Retina (tissue), 1 donor: ENCODE measurements around the gene ADARB1.

Source experiments
- DNase-seq: peaks from one replicate; pipeline ENCODE4 v3.0.0-alpha.2; 2016

ADARB1 gene

DNA sequence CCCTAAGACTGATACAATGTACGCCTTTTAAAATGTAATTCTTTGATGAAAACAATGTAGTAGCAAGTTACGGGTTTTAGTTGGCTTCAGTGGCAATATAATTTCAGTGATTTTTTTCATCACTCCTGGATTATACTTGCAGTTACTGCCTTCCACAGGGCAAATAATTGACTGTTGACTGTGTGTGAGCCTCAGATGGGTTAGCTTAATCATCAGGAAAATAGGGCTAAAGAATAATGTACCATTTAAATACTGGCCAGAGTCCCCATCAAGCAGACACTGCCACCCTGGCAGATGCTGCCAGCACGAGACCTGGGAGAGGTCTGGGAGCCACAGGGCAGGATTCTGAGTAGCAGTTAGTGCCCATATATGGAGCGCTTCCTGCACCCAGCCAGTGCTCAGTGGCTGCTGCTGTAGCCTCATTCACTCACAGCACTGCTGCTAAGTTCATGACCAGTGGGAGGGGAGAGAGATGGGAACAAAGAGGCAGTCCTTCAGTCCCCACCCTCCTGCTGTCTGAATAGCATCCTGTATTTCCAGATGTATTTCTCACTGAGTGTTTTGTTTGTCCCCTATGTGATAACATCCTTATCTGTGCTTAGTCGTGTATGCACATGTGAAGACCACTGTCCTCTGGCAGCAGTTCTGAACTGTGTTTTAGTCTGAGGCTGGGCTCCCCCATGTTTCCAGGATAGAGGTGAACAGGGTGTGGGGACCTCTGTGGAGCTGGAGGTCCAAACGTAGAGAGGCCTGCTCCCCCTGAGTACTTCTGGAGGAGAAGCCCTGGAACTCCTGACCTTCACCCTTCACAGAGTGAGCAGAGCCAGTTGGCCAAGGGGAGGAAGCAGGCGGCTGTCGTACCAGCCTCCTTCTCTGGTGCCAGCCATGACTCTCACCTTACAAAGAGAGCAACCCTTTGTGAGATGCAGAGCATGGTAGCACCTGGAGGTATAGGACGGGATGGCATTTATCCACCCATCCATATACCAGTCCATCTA lies 80.4 kb downstream of the ADARB1 start:
- DNase-seq = no peak

DNA sequence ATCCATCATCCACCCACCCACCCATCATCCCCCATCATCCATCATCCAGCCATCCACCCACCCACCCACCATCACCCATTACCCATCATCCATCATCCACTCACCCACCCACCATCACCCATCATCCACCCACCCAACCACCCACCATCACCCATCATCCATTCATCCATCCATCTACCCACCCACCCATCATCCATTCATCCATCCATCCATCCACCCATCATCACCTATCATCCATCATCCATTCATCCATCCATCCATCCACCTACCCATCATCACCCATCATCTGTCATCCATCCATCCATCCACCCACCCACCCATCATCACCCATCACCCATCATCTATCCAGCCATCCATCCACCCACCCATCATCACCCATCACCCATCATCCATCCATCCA lies 81.5 kb downstream of the ADARB1 start:
- DNase-seq = no peak

DNA sequence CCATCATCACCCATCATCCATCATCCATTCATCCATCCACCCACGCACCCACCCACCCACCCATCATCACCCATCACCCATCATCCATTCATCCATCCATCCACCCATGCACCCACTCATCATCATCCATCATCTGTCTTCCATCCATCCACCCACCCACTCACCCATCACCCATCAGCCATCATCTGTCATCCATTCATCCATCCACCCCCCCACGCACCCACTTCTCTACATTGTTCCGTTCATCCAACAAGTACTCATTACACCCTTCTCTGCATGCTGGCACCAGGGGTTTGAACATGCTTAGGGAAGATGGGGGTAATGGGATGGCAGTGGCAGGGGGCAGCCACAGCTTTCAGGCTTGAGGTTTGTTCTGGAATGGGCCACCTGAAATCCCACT lies 82.1 kb downstream of the ADARB1 start:
- no peak for DNase-seq

DNA sequence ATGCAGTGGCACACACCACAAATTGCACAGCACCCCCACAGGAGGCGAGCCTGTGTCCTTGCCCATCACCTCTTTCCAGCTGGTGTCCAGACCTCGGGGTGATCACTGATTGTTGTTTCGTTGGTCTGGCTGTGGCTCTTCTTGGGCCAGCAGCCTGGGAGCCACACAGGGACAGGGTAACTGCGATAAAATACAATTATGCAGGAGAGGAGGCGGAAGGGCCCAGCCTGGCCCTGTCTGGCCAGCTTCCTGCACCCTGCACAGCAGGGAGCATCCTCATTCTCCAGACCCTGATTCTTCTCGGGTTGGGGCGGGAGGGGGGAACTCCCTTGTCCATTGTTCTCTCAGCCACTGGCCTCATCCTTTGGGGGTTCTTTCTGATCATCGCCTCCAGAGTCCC lies 83.6 kb downstream of the ADARB1 start:
- DNase-seq = no peak

DNA sequence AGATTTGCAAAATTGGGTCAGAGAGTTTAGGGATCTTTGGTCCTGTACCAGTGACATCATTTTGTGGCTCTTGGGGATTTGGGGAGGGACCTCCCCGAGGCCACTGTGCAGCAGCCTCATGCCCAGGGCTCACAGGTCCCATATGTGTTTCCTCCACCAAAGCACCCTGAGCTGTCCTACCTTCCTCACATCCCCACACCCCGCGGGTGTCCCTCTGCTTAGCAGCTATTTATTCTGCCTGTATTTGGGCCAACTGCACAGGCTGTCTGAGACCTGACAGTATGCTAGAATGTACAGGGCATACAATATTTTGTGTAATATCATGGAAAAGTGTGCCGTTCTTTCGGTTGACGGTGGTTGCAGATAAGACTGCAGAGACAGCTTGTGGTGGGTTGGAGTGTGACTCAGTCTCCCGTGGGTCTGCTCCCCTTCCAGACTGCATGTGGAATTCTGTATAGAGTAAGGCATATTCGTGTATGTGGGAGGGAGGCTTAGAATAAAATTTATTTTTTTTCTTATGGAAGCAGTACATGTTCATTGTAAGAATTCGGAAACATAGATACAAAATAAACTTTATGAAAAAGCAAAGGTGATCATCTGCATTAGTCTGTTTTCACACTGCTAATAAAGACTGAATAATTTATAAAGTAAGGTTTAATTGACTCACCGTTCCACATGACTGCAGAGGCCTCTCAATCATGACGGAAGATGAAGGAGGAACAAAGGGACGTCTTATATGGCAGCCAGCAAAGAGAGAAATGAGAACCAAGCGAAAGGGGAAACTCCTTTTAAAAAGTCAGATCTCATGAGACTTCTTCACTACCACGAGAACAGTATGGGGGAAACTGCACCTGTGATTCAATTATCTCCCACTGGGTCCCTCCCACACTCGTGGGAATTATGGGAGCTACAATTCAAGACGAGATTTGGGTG lies 84.4 kb downstream of the ADARB1 start:
- no peak for DNase-seq

DNA sequence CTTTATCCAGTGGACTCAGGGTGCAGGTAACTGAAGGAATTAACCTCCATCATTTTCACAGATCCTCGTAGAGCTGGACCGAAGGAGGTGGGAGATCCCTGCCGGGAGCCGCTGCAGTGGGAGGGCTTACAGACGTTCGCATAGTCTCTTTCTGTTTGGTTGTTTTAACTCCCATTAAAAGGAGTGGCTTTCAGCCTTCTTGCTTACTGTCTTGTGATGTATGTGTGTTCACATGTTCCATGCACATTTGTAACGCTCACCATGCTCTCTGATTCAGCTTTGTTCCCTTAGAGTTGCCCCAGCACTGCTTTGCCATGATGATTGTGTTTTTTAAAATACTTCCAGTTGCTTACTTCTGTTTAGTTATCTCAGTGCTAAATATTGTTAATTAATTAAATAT lies 85.8 kb downstream of the ADARB1 start:
- no peak for DNase-seq

DNA sequence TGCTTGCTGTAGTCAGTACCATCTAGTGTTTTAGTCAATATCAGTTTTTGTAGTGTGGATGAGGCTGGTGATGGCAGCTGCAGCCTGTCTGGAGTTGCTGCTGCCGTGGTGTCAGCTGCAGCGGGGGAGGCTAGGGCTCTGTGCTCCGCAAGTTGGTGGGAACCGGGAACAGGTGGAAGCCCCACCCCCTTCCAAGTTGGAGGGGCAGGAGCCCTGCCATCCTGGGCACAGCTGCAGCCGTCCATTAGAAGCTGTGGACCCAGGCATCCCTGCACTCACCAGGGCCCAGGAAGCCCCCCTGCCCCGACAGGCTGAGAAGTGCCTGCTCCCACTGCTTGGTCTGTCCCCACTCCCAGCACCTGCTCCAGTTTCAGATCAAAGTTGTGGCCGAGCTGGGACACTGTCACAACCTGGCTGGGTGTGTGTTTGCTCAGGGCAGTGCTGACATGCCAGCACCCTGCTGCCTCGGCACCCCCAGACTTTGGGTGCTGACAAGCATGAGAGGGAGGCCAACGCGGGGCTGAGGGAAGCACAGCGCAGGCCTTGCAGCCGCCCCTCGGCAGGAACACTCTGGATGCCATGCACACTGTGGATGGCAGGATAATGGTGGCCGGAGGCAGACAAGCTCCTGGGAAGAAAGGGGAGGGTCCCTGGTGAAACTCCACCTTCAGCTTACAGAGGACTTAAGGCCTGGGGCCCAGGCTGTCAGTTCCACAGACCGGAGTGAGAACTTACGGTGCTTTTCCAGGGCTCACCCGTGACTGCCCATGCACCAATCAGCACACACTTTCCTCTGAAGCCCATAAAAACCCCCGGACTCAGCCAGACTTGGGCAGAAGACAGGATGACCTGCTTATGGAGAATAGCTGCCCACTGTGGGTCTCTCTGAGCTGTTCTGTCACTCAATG lies 86.9 kb downstream of the ADARB1 start:
- DNase-seq = no peak

DNA sequence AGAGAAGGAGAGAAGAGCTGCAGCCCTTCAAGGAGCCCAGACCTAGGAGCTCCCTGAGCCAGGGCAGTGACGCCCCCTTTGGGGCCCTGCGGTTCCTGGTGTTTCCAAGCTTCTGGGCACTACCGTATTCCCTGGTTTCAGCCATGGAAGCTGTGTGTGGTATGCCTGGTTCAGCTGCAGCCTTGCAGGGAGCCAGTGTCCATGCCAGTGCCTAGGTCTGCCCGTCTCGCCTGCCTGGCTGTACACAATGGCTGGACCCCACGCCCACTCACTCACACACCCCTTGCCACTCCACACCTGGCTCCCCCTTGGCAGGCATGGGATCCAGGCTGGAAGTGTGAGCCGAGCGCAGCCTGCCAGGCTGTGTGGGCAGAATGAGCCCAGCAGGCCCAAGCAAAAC lies 87.7 kb downstream of the ADARB1 start:
- DNase-seq = no peak

DNA sequence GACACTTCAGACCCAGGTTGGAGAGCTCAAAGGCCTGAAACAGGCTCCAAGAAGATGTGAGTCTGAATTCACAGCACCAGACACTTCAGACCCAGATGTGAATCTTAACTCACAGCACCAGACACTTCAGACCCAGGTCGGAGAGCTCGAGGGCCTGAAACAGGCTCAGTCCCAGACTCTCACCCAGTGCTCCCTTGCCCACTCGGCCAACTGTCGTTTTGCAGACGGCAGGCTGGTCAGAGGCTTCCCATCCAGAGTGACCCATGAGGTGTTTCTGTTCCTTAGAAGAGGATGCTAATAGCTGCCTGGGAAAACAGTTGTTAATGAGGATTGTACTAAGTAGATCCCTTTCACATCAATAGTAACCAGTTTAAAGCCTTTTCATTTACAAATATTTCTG lies 88.4 kb downstream of the ADARB1 start:
- no peak for DNase-seq

DNA sequence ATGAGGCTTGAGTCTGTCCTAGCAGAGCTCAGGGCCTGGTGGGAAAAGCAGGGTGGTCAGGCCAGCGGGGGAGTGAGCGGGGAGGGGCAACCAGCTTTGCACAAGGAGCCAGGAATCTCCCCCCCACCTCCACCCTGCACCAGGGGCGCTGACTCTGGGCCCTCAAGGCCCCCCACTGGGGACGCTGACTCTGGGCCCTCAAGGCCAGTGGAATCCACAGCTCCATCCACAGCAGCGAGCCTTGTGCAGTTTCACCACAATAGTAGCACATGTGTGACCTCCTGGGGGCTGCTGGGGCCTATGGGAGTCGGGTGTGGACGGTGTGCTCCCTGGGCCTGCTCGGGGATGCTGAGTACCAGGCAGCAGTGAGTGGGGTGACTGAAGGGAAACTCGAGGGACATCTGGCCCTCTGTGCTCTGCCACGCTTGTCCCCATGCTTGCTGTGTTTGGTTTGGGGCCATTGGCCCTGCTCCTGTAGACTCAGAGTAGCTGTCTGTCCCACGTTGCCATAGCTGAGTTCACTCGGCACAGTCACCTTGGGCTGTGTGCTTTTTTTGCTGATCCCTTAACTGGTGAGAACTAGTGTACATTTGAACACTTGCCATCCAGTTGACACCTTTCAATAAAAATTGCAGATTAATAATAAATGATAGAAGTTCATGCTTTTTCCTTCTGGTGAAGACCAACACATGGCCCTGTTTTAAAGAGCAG lies 89.2 kb downstream of the ADARB1 start:
- DNase-seq = no peak

DNA sequence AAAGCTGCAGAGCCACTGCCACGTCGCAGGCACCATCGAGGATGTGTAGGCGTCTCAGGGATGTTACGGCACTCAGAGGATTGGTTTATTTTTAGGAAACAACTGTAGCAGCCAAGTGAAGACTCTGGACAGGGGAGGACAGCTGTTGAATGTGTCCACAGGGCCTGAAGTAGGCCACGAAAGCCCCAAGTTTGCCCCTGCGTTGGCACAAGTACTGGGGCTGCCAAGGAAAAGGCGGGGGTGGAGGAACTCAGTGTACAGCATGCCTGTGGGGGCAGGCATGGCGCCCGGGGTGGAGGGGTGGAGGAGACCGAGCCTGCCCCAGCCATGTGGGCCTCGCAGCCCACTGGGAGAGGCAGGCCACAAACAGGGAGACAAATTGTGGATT lies 89.7 kb downstream of the ADARB1 start:
- DNase-seq = no peak

DNA sequence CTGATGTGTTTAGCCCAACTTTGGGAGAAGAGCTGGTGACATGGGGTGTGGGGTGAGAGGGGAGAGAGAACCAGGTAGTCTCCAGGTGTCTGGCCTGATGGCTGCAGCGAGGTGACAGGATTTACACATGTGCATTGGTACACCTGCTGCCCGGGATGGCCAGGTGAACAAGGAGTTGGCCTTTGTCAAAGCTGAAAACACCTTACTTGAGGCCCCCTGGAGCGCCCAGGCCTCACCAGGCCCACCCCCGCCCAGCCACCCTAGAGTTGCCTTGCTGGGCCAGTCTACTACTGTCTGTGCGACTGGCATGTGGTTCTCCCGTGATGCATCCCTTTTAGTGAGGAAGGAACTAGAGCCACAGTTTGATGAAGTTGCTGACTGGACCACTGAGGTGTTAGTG lies 90.5 kb downstream of the ADARB1 start:
- DNase-seq = no peak

DNA sequence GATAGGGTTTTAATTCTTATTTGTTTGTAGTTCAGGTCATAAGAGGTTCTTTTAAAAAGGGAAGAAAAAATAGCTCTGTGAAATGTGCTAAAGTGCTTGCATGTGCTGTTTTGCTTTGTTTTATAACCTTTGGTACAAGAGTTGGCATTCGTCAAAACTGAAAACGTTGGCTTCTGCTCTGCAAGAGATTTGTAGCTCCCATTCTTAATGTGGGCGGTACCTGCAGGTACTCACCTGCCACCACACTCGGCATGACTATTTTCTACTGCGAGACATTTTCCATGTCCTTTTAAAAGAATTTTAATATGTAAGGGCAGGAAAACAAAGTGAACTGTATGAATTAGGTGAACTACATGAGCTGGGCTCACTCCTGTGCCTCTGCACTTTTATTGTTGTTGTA lies 92.6 kb downstream of the ADARB1 start:
- no peak for DNase-seq

DNA sequence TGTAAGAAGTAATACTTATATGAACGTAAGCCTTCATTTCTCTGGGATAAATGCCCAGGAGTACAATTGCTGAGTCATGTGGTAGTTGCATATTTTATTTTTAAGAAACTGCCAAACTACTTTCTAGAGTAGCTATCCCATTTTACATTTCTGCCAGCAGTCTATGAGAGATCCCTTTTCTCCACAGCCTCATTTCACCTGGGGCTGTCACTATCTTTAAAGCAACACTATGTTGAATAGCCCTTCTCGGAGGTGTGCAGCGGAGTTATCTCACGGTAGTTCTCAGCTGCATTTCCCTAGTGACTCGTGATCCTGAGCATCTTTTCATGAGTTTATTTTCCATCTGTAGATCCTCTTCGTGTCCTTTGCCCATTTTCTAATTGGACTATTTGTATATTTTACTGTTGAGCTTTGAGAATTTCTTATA lies 93.4 kb downstream of the ADARB1 start:
- no peak for DNase-seq

DNA sequence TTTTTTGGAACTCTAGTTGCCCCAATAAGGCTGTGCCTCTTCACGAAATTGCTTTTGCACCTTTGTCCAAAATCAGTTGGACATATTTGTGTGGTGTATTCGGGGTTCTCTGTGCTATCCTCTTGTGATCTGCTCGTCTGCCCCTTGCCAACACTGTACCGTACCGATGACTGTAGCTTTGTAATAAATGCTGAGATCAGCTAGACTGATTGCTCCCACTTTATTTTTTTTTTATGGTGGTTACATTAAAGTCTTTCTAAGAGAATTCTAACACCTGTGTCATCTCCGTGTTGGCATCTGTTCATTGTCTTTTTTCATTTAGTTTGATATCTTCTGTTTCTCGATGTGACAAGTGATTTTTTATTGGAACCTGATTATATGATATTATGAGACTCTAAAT lies 94.1 kb downstream of the ADARB1 start:
- no peak for DNase-seq

DNA sequence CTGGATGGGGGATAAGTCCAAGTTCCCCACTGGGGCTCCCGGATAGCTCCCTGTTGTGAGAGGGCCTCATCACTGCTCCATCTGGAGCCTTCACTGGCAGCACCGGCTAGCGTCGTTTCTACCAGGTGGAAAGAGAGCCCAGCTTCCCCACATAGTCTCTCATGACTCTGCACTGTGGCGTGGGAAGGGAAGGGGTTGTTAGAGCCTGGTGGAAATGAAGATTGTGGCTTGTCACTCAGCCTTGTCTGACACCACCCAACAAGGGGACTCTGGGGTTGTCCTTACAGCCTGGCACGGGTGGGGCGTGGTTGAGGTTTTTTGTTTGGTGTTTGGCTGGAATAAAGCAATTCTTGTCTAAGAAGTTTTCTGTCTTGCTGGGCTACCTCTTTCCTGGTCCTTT lies 94.6 kb downstream of the ADARB1 start:
- DNase-seq = no peak

DNA sequence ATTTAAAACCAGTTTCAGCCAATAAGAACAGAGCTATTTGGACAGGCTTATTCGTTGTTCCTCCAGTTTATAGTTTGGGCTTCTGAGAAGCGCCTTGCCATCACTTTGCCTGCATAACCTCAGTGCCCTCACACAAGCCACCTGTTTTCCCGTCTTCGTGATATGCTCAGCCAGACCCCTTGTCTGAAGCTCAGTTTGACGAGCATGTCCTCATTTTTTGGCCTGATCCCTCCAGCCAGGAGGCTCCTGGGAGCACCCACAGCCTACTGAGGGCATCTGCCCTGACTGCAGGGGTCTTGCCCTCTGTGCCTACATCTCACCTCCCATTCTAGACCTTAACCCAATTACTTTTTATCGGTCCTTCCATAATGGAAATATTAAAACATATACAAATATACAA lies 95.3 kb downstream of the ADARB1 start:
- no peak for DNase-seq

DNA sequence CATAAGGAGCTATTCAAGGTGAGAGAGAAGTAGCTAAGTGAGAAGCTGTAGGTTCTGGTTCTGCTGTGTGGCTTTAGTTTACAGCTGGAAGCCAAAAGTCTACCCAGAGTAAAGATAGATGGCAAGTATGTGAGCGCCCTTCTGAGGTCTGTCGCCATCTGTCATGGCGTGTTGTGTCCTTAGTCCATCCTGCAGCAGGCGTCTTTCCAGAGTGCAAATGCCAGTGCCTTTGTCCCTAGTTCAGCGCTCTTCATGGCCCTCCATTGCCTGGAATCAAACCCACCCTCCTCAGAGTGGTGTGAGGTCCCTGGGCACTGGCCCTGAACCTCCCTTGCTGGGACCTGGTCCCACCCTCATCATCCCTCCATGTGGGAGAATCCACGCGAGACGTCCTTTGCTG lies 96.6 kb downstream of the ADARB1 start:
- no peak for DNase-seq

DNA sequence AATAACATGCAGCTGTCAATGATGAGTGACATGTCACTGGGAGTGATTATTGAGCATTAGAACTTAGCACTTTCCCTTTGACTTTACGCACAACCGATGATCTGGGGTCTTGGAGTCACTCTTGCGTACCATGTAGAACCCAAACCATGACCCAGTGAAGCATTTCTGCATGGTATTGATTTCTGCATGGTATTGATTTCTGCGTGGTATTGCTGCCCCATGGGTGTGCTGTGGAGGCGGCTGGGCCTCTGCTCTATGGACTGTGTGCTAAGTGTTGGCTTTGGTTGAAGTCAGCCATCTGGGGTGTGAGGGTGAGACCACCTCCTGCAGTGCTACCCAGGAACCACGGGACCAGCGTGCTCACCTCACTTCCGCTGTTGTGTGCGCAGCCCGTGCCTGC lies 98.0 kb downstream of the ADARB1 start:
- no peak for DNase-seq

DNA sequence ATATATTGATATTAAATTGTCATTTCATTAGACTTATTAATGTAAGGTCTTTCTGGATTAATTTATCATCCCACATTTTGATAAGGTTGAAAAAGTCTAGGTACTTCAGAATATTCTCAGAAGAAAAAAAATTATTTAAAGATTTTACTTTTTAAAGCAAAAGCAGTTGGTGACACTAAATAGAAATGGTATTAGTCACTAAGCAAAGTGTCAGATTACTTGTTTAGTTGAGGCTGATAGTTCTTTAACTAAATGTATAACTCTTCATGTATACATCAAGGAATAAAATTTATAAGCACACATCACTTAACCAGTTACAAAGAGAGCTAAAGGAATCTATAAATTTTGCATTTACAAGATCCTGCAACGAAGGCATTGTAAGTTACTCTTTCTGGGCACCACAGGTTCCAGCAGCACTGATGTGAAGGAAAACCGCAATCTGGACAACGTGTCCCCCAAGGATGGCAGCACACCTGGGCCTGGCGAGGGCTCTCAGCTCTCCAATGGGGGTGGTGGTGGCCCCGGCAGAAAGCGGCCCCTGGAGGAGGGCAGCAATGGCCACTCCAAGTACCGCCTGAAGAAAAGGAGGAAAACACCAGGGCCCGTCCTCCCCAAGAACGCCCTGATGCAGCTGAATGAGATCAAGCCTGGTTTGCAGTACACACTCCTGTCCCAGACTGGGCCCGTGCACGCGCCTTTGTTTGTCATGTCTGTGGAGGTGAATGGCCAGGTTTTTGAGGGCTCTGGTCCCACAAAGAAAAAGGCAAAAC lies 101.1 kb downstream of the ADARB1 start:
- no peak for DNase-seq

DNA sequence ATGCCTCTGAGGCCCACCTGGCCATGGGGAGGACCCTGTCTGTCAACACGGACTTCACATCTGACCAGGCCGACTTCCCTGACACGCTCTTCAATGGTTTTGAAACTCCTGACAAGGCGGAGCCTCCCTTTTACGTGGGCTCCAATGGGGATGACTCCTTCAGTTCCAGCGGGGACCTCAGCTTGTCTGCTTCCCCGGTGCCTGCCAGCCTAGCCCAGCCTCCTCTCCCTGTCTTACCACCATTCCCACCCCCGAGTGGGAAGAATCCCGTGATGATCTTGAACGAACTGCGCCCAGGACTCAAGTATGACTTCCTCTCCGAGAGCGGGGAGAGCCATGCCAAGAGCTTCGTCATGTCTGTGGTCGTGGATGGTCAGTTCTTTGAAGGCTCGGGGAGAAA lies 101.8 kb downstream of the ADARB1 start:
- DNase-seq = no peak
